HEK293T (cell line): ENCODE data around the gene RNF181.

Experiments
- CTCF ChIA-PET: fragments of 350-600 bp; formaldehyde crosslinking; extraction: SDS; loops from one replicate; lab custom pipeline; 2021; ENCODE audit warnings: antibody characterized with exemption, inconsistent platforms; lab: Yijun Ruan, JAX
- POLR2A ChIA-PET: fragments of 350-600 bp; formaldehyde crosslinking; extraction: SDS; loops from one replicate; lab custom pipeline; 2020; ENCODE audit warnings: antibody characterized with exemption, inconsistent platforms; lab: Yijun Ruan, JAX
- DNase-seq: peaks from one replicate; pipeline ENCODE4 v3.0.0; 2012; ENCODE audit warnings: mixed read lengths; ENCODE audit errors: extremely low spot score
- ARNT ChIP-seq: fragments of 450-650 bp; IDR thresholded peaks from 2 replicates; pipeline ENCODE4 v1.6.1; 2017; ENCODE audit warnings: mild to moderate bottlenecking
- BHLHE40 ChIP-seq: fragments of 450-650 bp; IDR thresholded peaks from 2 replicates; pipeline ENCODE4 v1.6.1; 2016; ENCODE audit warnings: mild to moderate bottlenecking, moderate library complexity, borderline replicate concordance
- CTBP1 ChIP-seq: fragments of 450-650 bp; IDR thresholded peaks from 2 replicates; pipeline ENCODE4 v1.6.1; 2016; ENCODE audit warnings: borderline replicate concordance
- ELF4 ChIP-seq: fragments of 450-650 bp; IDR thresholded peaks from 2 replicates; pipeline ENCODE4 v1.6.1; 2017; ENCODE audit warnings: antibody characterized with exemption
- FOXA1 ChIP-seq: fragments of 450-650 bp; IDR thresholded peaks from 2 replicates; pipeline ENCODE4 v1.6.1; 2016; ENCODE audit warnings: mild to moderate bottlenecking
- FOXK2 ChIP-seq: fragments of 450-650 bp; IDR thresholded peaks from 2 replicates; pipeline ENCODE4 v1.6.1; 2016; ENCODE audit warnings: mild to moderate bottlenecking
- FOXM1 ChIP-seq: fragments of 450-650 bp; IDR thresholded peaks from 2 replicates; pipeline ENCODE4 v1.6.1; 2017; ENCODE audit warnings: mild to moderate bottlenecking, borderline replicate concordance
- HDGF ChIP-seq: fragments of 450-650 bp; IDR thresholded peaks from 2 replicates; pipeline ENCODE4 v1.6.1; 2017; ENCODE audit warnings: antibody characterized with exemption, borderline replicate concordance
- L3MBTL2 ChIP-seq: fragments of 450-650 bp; conservative IDR thresholded peaks from 2 replicates; pipeline ENCODE4 v1.6.1; 2016; ENCODE audit warnings: mild to moderate bottlenecking
- LEF1 ChIP-seq: fragments of 450-650 bp; IDR thresholded peaks from 2 replicates; pipeline ENCODE4 v1.6.1; 2017; ENCODE audit warnings: mild to moderate bottlenecking, borderline replicate concordance
- NFRKB ChIP-seq: fragments of 450-650 bp; IDR thresholded peaks from 2 replicates; pipeline ENCODE4 v1.6.1; 2016; ENCODE audit warnings: mild to moderate bottlenecking, moderate library complexity
- SP1 ChIP-seq: fragments of 450-650 bp; IDR thresholded peaks from 2 replicates; pipeline ENCODE4 v1.6.1; 2017
- SUZ12 ChIP-seq: fragments of 450-650 bp; IDR thresholded peaks from 2 replicates; pipeline ENCODE4 v1.6.1; 2016; ENCODE audit warnings: mild to moderate bottlenecking
- TARDBP ChIP-seq: fragments of 450-650 bp; IDR thresholded peaks from 2 replicates; pipeline ENCODE4 v1.6.1; 2016
- ZNF384 ChIP-seq: fragments of 450-650 bp; IDR thresholded peaks from 2 replicates; pipeline ENCODE4 v1.6.1; 2016
- TF ChIP-seq, protein P1 (sequence below): fragments of 450-650 bp; IDR thresholded peaks from 2 replicates; pipeline ENCODE4 v1.6.1; 2016

The RNF181 gene

DNA sequence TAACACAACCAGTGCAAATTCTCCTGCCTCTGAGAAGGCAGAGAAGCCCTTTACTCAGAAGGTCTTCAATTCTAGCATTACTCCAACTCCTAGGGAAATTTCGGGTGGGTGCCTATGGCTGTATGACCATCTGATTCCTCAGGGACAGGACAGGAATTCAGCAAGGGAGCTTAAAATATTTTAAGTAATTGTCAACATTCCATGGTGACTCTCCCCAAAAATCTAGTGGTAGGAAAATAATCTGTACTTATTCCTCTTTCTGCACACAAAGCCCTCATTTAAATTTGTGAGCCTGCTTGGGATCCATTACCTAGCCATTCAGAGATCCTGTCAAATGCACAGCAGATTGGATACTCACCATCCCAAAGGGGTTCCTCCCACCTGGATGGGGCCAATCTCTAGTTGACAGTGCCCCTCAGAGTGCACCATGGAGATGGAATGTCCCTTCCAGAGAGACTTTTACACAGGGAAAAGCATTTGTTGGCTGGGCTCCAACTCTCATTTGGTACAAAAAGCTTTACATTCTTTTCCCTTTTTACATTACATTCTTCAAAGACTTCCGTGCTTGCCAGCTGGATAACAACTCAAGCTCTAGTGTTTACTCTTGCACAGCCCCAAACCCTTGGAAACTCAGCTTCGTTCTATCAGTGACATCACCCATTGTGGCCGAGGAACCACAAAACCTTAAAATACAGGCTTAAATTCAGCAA is 10.0 kb downstream of the RNF181 start:
- TF ChIP-seq SP1 (no peak), TARDBP (no peak), CTBP1 (no peak), ELF4 (no peak), FOXA1 (no peak), SUZ12 (no peak), BHLHE40 (no peak), L3MBTL2 (no peak), FOXM1 (no peak), ARNT (no peak), HDGF (no peak), LEF1 (no peak), ZNF384 (no peak), NFRKB (no peak), FOXK2 (no peak)
- TF ChIP-seq, protein P1, sequence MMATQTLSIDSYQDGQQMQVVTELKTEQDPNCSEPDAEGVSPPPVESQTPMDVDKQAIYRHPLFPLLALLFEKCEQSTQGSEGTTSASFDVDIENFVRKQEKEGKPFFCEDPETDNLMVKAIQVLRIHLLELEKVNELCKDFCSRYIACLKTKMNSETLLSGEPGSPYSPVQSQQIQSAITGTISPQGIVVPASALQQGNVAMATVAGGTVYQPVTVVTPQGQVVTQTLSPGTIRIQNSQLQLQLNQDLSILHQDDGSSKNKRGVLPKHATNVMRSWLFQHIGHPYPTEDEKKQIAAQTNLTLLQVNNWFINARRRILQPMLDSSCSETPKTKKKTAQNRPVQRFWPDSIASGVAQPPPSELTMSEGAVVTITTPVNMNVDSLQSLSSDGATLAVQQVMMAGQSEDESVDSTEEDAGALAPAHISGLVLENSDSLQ = no peak
- ChIA-PET POLR2A (interaction anchor here (0.9 to 3.5 kb wide), 2 partner anchors 10 to 28 kb away, joined by 3 to 20 read pairs; partner anchors contain the start of genes RNF181 and VAMP8), CTCF (interaction anchor here (0.7 kb wide), 1 partner anchor 116 kb away, joined by 3 read pairs; no protein-coding TSS in a partner anchor)
- DNase-seq = no peak

DNA sequence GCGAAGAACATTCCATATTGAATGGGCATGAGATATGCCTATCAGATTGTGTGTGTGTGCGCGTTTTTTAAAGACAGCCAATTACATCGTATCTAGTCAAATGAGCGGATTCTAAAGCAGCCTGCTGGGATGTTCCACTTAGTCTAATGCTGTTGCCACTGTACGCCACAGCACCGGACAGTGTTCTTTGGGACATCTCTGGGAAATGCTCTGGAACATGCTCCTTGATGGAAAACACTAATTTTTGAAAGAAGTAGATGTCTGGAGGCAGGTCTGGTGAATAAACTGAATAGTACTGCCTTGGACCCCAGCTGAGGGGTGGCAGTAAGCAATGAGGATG is 10.5 kb downstream of the RNF181 start:
- DNase-seq = no peak
- CTCF ChIA-PET = interaction anchor here (0.7 kb wide), 1 partner anchor 115 kb away, joined by 3 read pairs; no protein-coding TSS in a partner anchor
- POLR2A ChIA-PET = interaction anchor here (0.9 to 3.5 kb wide), 2 partner anchors 11 to 28 kb away, joined by 3 to 20 read pairs; partner anchors contain the start of genes RNF181 and VAMP8
- TF ChIP-seq L3MBTL2 = no peak
- no peak for TF ChIP-seq ARNT
- TF ChIP-seq LEF1 = no peak
- TF ChIP-seq ZNF384 = no peak

DNA sequence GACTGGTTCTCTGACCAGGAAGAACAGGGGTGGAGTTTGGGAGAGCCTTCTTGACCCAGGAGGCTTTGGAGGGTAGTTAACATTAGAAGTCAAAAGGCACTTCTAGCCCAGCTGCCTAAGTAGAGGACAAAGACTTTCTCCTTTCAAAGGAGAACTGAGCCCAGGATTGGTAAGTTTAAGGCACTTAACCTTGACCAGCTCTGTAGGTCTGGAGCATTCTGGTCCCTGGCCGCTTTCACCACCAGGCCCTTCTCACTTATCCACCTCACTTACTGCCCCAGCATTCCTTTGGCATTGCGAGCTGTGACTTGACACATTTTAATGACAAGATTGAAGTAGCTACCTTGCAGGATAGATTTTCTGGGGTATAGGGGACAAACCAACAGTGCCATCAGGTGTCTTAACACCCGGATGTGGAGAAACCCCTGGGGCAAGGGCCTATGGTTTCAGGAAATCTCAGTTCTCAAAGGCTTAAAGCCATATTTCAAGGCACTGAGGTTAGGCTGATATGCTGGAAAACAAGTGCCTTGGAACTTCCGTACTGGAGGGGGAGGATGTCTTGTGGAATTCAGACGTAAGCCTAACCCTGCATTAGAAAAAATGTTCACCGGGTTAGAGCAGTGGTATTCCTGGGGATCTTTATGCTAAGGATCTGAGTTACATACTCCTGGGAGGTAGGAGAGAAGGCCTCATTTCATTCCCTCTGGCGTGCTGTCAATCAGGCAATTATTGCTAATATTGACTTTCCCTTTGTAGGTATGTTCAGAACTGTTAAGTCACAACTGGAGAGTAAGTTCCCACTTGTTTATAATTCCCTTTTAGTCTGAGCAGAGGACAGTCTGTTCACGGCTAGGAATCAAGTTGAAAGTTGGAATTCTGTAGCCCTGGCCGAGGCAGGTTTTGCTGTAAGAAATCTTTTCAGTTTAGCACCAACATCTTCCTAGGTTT is 12.0 kb downstream of the RNF181 start:
- TF ChIP-seq FOXM1 = no peak
- TF ChIP-seq FOXK2 = no peak
- no peak for TF ChIP-seq CTBP1
- TF ChIP-seq LEF1 = no peak
- no peak for TF ChIP-seq FOXA1
- TF ChIP-seq NFRKB = no peak
- TF ChIP-seq HDGF = no peak
- TF ChIP-seq, protein P1 = no peak
- TF ChIP-seq SP1 = no peak
- no peak for TF ChIP-seq SUZ12
- no peak for TF ChIP-seq TARDBP
- no peak for TF ChIP-seq ELF4
- TF ChIP-seq ARNT = no peak
- TF ChIP-seq ZNF384 = no peak
- TF ChIP-seq BHLHE40 = no peak
- DNase-seq = no peak
- POLR2A ChIA-PET = interaction anchor here (0.8 to 3.5 kb wide), 2 partner anchors 8 to 12 kb away, joined by 3 to 20 read pairs; partner anchors contain the start of genes RNF181 and USP39
- CTCF ChIA-PET = no interaction called here

DNA sequence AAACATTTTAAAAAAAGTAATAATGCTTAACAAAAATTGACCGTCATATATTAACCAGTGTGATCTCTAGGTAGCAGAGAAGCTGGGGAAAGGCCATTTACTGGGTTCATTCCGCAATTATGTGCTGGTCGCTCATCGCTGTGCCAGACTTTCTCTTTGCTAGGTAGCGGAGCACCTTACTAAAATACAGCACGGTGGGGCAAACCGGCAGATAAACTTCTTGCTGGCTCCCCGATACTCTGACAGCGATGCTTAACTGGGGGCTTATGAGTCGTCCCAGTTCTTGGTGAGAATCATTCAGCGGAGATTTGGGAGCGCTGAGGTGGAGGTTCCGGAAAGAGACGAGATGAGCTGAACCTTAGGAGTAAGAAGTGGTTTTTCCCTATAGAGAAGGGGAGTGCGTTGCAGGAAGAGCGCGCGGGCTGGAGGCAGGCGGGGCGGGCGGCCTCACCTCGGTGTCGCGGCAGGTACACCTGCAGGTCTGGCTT is 15.7 kb downstream of the RNF181 start:
- POLR2A ChIA-PET = interaction anchor here (0.6 to 1.5 kb wide), 23 partner anchors 10 to 334 kb away, joined by 3 to 30 read pairs (median 4); partner anchors contain the start of genes GGCX, MAT2A, RNF181 and SH2D6
- CTCF ChIA-PET = interaction anchor here (0.6 to 1.0 kb wide), 2 partner anchors 15 to 980 kb away, joined by 3 to 4 read pairs; partner anchors contain the start of gene RNF181

More for the DNA sequence above, 15.7 kb downstream of the RNF181 start:
- peak; percentile 28 for DNase-seq
- TF ChIP-seq SP1 = no peak
- TF ChIP-seq LEF1 = no peak
- TF ChIP-seq ARNT = no peak
- no peak for TF ChIP-seq HDGF
- TF ChIP-seq ELF4 = no peak
- TF ChIP-seq SUZ12 = no peak
- TF ChIP-seq, protein P1 = no peak
- TF ChIP-seq L3MBTL2 = no peak
- TF ChIP-seq BHLHE40 = no peak
- TF ChIP-seq NFRKB = no peak
- TF ChIP-seq FOXM1 = no peak
